PC-9 (cell line): Measurements from ENCODE around the gene DYNLT2B. TPM values are rescaled to one million over a fixed set of nuclear protein-coding genes. Genes with fewer than 3 reads are reported as not detected.
"Not testable (repeated sequence)": the region's sequence is repeated elsewhere in the genome, so short reads cannot be mapped to it uniquely, and the experiment has no call there.

ENCODE experiments used
- BruUV-seq: library from RNA; stranded (reverse); fragments of 400-500 nt; replicated peaks from 2 replicates; lab custom pipeline; 2021; lab: Mats Ljungman, UMichigan
- CTCF ChIA-PET: fragments of 300-600 bp; sonication (Branson Sonifier 250); formaldehyde crosslinking; loops from one replicate; lab custom pipeline; 2022; ENCODE audit warnings: antibody characterized with exemption; lab: Charles Lee
- POLR2A ChIA-PET: fragments of 300-600 bp; sonication (Branson Sonifier 250); formaldehyde crosslinking; loops from one replicate; lab custom pipeline; 2022; ENCODE audit warnings: antibody characterized with exemption; ENCODE audit not compliant: unreplicated experiment; lab: Charles Lee
- DNase-seq, 2 experiments: peaks; one replicate each; pipeline versions ENCODE4 v3.0.0 to v3.0.0-alpha.2; 2015 to 2022; ENCODE audit warnings: mixed read lengths in 1 of 2
- H2AFZ ChIP-seq: fragments of 200-600 bp; sonication (generic); 2 replicates; pipeline ENCODE4 v1.8.1; 2017; ENCODE audit warnings: antibody characterized with exemption
- H3F3A ChIP-seq: fragments of 200-600 bp; sonication (generic); 2 replicates; pipeline ENCODE4 v1.8.1; 2017; ENCODE audit warnings: antibody characterized with exemption, mild to moderate bottlenecking, low read depth; ENCODE audit not compliant: insufficient read depth
- H3K27ac ChIP-seq: fragments of 200-600 bp; sonication (generic); 2 replicates; pipeline ENCODE4 v1.6.1; 2016; ENCODE audit warnings: mixed run types
- H3K27me3 ChIP-seq: fragments of 200-600 bp; sonication (generic); 2 replicates; pipeline ENCODE4 v1.6.1; 2016; ENCODE audit warnings: low read depth, mixed run types; ENCODE audit not compliant: insufficient read depth
- H3K36me3 ChIP-seq: fragments of 200-600 bp; sonication (generic); 2 replicates; pipeline ENCODE4 v1.6.1; 2016; ENCODE audit warnings: low read depth, mixed run types
- H3K4me1 ChIP-seq: fragments of 200-600 bp; sonication (generic); replicated peaks from 2 replicates; pipeline ENCODE4 v1.6.1; 2016; ENCODE audit warnings: mixed run types; ENCODE audit not compliant: insufficient read depth
- H3K4me2 ChIP-seq: fragments of 200-600 bp; sonication (generic); 2 replicates; pipeline ENCODE4 v1.6.1; 2017; ENCODE audit warnings: mixed run types
- H3K4me3 ChIP-seq: fragments of 200-600 bp; sonication (generic); 2 replicates; pipeline ENCODE4 v1.6.1; 2016; ENCODE audit warnings: mixed run types
- H3K79me2 ChIP-seq: fragments of 200-600 bp; sonication (generic); 2 replicates; pipeline ENCODE4 v1.6.1; 2017; ENCODE audit warnings: low read depth, mixed run types
- H3K9me2 ChIP-seq: fragments of 200-600 bp; sonication (generic); 2 replicates; pipeline ENCODE4 v1.8.1; 2017; ENCODE audit warnings: mild to moderate bottlenecking; ENCODE audit not compliant: insufficient read depth
- H3K9me3 ChIP-seq: fragments of 200-600 bp; sonication (generic); 2 replicates; pipeline ENCODE4 v1.8.1; 2016; ENCODE audit warnings: low read depth; ENCODE audit not compliant: insufficient read depth
- H4K20me1 ChIP-seq: fragments of 200-600 bp; sonication (generic); 2 replicates; pipeline ENCODE4 v1.8.1; 2017; ENCODE audit not compliant: insufficient read depth
- EZH2 ChIP-seq: fragments of 200-600 bp; sonication (generic); IDR thresholded peaks from 2 replicates; pipeline ENCODE4 v1.8.0; 2017; ENCODE audit warnings: antibody characterized with exemption, low read depth
- intact Hi-C: fragments of 100-400 bp; cut with micrococcal nuclease; formaldehyde crosslinking; loops from one replicate; pipeline ENCODE4 v1.10.0; 2022; ENCODE audit not compliant: unreplicated experiment
- total RNA-seq: library from RNA; stranded (reverse); gene quantifications from 2 replicates; pipeline ENCODE4 v1.2.3, GENCODE V29; 2021
- TF ChIP-seq, protein P1 (sequence below): fragments of 200-600 bp; sonication (generic); conservative IDR thresholded peaks from 2 replicates; pipeline ENCODE4 v1.6.1; 2017; ENCODE audit warnings: mixed run types, antibody characterized with exemption, mild to moderate bottlenecking, moderate library complexity

The DYNLT2B gene
- total RNA-seq, 1 experiment from 2014 or later: 5.3 TPM

DNA sequence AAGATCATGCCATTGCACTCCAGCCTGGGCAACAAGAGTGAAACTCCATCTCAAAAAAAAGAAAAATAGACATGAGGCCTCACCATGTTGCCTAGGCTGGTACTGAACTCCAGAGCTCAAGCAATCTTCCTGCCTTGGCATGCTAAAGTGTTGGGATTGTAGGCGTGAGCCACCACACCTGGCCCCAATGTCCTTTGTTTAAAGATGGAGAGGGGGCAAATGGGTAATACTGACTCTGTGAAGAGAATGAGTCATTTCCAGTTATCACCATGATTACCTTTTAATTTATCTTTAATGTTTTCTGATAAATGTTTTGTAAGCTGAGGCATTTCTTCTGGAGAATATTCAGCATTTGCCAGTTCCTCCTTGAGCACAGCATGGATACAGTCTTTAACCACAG, 2.2 kb downstream of the DYNLT2B start:
- Histone ChIP-seq H3K27ac (no peak overlapping the region), H2AFZ (no peak overlapping the region), H4K20me1 (peaks cover 2% of the 10 kb centered on the region; the same call in 1 of the 2 replicates), H3F3A (peaks cover 52% of the 10 kb centered on the region), H3K4me3 (no peak overlapping the region), H3K9me3 (no peaks in the 10 kb centered on the region), H3K79me2 (no peaks in the 10 kb centered on the region), H3K36me3 (peaks cover 5% of the 10 kb centered on the region), H3K27me3 (no peaks in the 10 kb centered on the region), H3K4me1 (no peaks in the 10 kb centered on the region), H3K9me2 (no peaks in the 10 kb centered on the region), H3K4me2 (no peak overlapping the region)
- ChIA-PET CTCF (no interaction called here), POLR2A (no interaction called here)
- DNase-seq: no peak
- intact Hi-C loops: no loop called here
- no TSS peak for BruUV-seq
- no peak for TF ChIP-seq EZH2
- TF ChIP-seq, protein P1, sequence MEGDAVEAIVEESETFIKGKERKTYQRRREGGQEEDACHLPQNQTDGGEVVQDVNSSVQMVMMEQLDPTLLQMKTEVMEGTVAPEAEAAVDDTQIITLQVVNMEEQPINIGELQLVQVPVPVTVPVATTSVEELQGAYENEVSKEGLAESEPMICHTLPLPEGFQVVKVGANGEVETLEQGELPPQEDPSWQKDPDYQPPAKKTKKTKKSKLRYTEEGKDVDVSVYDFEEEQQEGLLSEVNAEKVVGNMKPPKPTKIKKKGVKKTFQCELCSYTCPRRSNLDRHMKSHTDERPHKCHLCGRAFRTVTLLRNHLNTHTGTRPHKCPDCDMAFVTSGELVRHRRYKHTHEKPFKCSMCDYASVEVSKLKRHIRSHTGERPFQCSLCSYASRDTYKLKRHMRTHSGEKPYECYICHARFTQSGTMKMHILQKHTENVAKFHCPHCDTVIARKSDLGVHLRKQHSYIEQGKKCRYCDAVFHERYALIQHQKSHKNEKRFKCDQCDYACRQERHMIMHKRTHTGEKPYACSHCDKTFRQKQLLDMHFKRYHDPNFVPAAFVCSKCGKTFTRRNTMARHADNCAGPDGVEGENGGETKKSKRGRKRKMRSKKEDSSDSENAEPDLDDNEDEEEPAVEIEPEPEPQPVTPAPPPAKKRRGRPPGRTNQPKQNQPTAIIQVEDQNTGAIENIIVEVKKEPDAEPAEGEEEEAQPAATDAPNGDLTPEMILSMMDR: no peak

DNA sequence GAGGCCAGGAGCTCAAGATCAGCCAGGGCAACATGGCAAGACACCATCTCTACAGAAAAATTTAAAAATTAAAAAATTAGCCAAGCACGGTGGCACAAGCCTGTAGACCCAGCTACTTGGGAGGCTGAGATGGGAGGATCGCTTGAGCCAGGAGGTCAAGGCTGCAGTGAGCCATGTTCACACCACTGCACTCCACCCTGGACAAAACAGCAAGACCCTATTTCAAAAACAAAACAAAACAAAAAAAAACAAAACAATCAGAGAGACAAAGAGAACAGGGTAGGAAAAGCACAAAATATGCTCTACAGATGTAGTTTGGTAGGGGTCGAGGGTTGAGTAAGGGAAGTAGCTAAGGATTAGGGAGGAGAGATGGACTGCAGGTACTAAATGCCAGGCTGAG, 3.4 kb downstream of the DYNLT2B start:
- no TSS peak for BruUV-seq
- no peaks in the 10 kb centered on the region for H3K9me3 ChIP-seq
- no peaks in the 10 kb centered on the region for H3K79me2 ChIP-seq
- peaks cover 4% of the 10 kb centered on the region for H3K36me3 ChIP-seq
- no peak overlapping the region for H2AFZ ChIP-seq
- ChIA-PET POLR2A (interaction anchor here (0.7 kb wide), 1 partner anchor 130 kb away, joined by 4 read pairs; no protein-coding TSS in a partner anchor), CTCF (no interaction called here)
- DNase-seq: no peak
- intact Hi-C loops: no loop called here
- H3F3A ChIP-seq: peaks cover 47% of the 10 kb centered on the region
- H3K27ac ChIP-seq: no peak overlapping the region
- no peaks in the 10 kb centered on the region for H3K9me2 ChIP-seq
- no peaks in the 10 kb centered on the region for H3K27me3 ChIP-seq
- peaks cover 2% of the 10 kb centered on the region; the same call in 1 of the 2 replicates for H4K20me1 ChIP-seq
- H3K4me3 ChIP-seq: no peak overlapping the region
- TF ChIP-seq, protein P1: no peak
- TF ChIP-seq EZH2: no peak
- H3K4me2 ChIP-seq: no peak overlapping the region
- no peaks in the 10 kb centered on the region for H3K4me1 ChIP-seq

DNA sequence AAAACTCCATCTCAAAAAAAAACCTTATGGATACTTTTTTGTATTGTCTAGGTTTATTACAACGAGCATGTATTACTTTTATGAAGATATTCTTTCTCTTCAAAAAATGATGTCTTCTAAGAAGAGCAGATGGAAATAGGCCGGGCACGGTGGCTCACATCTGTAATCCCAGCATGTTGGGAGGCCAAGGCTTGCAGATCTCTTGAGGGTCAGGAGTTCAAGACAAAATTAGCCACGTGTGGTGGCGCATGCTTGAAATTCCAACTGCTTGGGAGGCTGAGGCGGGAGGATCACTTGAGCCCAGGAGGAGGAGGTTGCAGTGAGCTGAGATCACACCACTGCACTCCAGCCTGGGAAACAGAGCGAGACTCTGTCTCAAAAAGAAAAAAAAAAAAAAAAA, 4.0 kb downstream of the DYNLT2B start:
- H3K79me2 ChIP-seq, H4K20me1 ChIP-seq, intact Hi-C loops, H3K36me3 ChIP-seq, DNase-seq, H2AFZ ChIP-seq, BruUV-seq, H3K27me3 ChIP-seq, H3K9me3 ChIP-seq, POLR2A ChIA-PET, H3K27ac ChIP-seq, H3K4me2 ChIP-seq, H3K9me2 ChIP-seq, H3K4me1 ChIP-seq, H3K4me3 ChIP-seq, CTCF ChIA-PET: not testable (repeated sequence)
- H3F3A ChIP-seq: peaks cover 42% of the 10 kb centered on the region

DNA sequence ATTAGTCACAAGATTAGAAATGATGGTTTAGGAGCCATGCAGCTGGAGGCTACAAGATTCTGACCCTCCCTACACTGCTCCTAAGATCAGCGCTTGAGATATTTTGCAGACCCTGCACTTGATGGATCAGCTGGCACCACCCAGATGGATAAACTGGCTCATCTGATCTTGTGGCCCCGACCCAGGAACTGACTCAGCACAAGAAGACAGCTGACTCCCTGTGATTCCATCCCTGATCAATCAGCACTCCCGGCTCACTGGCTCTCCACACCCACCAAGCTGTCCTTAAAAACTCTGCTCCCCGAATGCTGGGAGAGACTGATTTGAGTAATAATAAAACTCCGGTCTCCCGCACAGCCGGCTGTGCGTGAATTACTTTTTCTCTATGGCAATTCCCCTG, 15.1 kb downstream of the DYNLT2B start:
- intact Hi-C loops, POLR2A ChIA-PET, H3K79me2 ChIP-seq, H4K20me1 ChIP-seq, H3K4me2 ChIP-seq, H3F3A ChIP-seq, H3K9me2 ChIP-seq, H3K27me3 ChIP-seq, H3K4me3 ChIP-seq, BruUV-seq, CTCF ChIA-PET, H3K27ac ChIP-seq, H3K36me3 ChIP-seq, H3K4me1 ChIP-seq, H2AFZ ChIP-seq, H3K9me3 ChIP-seq, DNase-seq: not testable (repeated sequence)

DNA sequence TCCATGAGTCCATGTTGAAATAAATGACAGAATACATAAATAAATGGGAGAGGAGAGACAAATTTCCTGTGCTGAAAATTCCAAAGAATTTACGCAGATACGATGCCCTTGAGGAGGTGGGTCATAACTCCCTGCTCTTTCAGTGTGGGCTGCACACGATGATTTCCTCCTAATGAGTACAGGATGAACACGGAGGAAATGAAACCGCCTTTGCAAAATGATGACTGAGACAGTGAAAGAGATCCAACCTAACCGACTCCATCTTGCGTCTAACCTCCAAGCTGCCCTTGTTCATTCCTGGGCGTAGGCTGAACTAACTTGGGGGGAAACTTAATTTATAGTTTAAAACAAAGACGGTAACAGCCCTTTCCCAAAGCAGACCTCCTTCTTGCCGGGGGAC, 15.5 kb downstream of the DYNLT2B start:
- H2AFZ ChIP-seq, H3K27me3 ChIP-seq, DNase-seq, H3F3A ChIP-seq, intact Hi-C loops, H3K9me2 ChIP-seq, H3K9me3 ChIP-seq, H3K36me3 ChIP-seq, H3K79me2 ChIP-seq, H4K20me1 ChIP-seq, H3K4me1 ChIP-seq, H3K4me3 ChIP-seq, H3K4me2 ChIP-seq, CTCF ChIA-PET, BruUV-seq, H3K27ac ChIP-seq: not testable (repeated sequence)
- POLR2A ChIA-PET: interaction anchor here (0.6 to 0.7 kb wide), 2 partner anchors 9 to 579 kb away, joined by 4 to 6 read pairs; no protein-coding TSS in a partner anchor
